Stimulated activated CD8-positive, alpha-beta memory T cell treated with anti-CD3 and anti-CD28 coated beads, Interleukin-4, amount 100 ng/mL, for 48 hours (primary cell): ENCODE data around the gene CRACR2B.
A peak's percentile ranks its signal among the peaks of the same experiment; 100 is the strongest.

Experiments used
- DNase-seq: peaks from one replicate; pipeline ENCODE4 v3.0.0-alpha.2; 2020

CRACR2B gene

DNA sequence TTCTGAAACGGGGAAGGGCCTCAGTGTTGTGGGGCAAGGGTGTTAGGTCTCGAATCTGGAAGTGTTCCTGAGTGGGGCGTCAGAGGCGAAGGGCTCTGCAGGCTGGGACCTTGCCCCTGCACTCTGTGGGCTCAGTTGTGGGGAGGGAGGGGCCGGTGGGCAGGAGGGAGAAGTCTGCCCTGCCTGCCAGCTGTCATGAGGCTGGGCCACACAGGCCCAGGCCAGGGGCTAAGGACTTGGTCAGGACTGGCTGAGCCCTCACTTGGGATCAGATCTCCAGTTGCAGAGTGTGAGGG lies at the start of gene CRACR2B:
CRACR2B (plus strand) TSS at position 23 of the 296 bp plus-strand sequence. CDS start 689 bp downstream, outside the sequence.
- no peak for DNase-seq

DNA sequence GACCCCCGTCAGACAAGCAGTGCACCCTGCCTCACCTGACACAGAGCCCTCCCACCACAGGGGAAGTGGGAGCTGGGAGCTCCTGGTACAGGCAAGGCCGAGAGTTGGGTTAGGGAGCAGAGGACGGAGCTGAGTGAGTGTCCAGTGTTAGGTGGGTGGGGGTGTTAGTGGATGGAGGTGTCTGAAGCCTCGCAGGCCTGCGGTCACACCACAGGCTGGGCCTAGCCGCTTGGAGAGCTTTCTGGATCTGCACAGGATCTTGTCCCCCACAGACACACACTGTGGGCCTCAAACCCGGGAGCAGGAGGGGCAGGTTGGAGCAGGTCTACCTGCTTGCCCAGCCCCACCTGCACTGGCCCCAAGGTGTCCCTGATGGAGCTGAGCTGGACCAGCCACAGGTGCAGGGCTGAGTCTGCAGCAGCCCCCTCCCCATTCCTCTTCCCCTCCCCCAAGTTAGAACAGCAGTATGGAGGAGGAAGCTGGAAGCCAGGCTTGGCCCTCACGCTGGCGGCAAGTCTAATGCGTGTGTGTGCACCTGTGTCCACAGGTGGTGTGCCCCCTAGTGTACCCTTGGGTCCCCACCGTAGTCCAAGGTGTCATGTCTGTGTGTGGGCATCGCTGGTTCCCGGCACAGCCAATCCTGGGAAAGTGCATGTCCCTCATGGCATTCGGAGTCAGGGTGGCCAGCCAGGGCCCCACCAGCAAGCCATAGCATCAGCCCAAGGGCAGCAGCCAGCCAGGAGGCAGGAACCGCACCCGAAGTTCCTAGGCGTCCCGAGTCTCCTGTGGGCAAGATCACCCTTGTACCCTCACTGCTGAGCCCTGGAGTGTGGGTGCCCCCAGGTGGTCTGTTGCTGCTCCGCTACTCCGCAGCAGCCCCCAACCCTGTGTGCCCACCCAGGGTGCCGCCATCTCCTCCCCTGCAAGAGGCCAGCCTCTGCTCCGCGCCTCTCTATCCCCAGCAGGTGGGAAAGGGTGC lies 48.5 kb upstream of the CRACR2B start:
- no peak for DNase-seq

DNA sequence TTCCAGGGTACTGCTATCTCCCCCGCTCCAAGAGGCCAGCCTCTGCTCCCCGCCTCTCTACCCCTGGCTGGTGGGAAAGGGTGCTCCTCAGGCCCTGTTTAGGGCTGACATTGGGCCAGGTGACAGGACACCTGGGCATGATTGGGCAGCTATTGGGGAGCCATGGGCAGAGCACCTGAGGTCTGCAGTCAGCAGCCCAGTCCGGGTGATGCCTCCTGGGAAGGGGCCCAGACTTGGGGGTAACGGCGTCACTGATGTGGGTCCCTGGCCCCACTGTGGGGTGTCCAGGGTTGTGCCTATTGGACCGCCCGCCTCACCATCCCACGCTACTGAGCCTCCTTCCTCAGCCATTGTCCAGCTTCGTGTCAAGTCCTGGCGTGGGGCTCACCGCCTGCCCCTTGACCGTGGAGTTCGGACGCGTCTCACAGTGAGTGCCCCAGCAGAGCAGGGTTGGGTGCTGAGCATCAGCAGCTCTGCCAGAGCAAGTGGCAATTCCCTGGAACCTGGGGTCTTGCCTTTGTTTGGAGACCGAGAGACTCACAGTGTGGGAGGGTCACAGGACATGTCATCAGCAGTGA lies 47.7 kb upstream of the CRACR2B start:
- no peak for DNase-seq

DNA sequence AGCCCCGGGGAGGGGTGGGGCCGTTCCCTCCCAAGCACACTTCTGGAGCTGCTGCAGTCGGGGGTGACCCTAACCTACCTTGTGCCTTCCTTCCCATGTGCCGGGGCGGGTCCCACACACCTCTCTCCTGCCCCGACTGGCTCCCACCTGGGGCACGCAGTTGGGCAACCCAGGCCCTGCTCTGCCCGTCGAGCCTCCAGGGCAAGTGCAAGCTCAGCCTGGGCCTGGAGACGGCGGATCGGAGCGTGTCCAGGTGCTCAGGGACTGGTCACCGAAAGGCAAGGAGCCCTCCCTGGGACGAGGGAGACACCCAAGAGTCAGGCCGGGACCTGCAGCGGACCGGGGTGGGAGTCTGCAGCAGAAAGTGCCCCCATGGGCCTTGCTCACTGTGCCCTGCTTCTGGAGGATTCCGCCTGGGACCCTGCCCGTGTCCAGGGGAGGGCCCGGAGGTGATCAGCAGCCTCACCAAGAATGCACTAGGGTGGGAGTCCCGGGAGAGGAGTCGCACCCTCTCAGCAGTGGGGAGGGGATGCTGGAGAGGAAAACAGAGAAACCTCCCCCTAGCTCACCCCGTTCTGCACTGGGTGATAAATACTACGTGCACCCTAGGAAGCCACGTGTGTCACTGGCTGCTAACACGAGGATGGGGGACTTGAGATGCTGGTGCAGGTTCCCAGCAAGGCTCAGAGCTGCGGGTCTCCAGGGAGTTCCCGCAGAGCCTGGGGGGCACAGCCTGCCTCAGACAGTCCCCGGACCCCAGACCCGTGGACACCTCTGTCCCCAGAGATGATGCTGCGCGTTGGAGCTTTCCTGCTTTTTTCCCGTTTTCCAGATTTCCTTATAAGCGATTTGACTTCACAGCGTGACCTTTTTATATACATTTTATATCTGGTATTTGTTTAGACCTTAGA lies 45.2 kb upstream of the CRACR2B start:
- DNase-seq = no peak

DNA sequence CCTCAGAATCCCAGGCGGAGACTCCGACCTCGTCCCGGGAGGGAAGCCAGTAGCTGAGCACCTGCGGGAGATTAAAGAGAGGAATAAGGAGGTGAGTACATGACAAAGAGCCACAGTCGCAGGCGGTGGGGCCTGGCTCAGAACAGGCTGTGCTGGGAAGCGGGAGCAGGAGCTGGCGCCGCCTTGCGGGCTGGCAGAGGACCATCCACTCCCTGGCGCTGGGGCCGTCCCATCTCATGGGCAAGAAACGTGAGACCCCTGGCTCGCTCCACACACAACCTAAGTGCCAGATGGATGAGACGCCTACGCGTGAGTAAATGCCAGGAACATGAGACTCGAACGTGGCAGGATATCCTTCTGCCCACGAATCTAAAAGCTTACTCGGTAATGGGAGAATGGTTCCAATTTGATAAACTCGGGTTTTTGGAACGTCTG lies 44.1 kb upstream of the CRACR2B start:
- peak; percentile 39 for DNase-seq

DNA sequence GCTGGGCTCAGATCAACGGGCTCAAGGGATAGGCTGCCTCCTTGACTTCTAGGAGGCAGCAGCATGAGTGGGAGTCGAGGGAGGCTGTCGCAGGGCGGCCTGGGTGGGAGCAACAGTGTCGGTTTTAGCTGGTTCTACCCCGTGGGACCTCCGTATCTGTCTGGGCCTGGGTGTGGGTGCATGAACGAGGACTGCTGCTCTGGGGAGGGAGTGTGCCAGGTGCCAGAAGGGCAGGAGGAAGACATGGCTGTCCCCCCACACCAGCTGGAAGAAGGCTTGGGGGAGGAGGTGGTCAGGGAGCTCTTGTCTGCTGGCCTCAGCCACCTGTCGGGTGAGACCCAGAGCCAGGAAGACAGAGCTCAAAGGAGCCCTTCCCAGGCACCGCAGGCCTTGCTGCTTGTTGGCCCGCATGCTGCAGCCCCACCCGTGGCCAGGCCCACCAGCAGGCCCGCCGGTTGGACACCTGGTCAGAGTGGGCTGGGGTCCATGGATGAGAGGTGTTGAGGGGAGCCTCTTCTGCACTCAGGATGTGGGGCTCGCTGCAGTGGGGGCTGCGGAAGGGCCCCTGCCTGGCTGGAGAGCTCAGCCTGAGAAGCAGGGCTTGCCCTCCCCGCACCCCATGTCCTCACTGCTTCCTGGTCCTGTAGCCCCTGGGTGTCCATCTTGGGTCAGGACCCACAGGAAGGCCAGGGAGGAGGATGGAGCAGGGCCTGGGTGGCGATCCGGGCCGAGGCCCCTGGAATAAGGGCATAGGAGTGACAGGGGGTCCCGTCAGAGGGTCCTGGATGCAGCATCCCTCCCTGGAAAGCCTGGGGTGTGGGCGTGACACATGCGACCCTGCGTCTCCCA lies 41.3 kb upstream of the CRACR2B start:
- no peak for DNase-seq

DNA sequence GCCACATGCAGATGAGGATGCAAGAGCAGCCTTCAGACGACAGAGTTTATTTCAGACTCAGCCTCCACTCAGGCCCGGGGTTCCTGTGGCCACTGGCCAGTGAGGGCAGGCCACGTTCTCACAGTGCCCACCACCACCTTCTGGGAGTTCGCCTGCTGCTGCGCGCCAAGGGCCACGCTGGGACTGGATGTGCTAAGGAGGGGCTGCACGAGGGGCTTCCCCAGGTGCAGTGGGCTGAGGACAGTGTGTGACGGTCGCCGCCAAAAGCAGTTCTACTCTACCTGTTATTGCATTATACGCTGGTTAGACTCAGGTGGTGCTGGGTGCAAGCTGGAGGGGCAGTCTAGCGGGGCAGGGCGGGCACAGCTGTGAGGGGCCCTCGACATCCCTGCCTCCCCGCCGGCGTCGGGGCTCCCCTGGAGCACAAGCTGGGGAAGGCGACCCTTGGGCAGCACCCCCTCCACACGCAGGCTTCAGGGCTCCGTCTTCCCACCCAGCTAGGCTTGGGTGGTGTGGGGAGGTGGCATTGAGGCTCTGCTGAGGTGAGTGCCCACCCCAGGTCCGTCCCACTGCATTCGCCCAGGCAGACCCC lies 40.5 kb upstream of the CRACR2B start:
- no peak for DNase-seq

DNA sequence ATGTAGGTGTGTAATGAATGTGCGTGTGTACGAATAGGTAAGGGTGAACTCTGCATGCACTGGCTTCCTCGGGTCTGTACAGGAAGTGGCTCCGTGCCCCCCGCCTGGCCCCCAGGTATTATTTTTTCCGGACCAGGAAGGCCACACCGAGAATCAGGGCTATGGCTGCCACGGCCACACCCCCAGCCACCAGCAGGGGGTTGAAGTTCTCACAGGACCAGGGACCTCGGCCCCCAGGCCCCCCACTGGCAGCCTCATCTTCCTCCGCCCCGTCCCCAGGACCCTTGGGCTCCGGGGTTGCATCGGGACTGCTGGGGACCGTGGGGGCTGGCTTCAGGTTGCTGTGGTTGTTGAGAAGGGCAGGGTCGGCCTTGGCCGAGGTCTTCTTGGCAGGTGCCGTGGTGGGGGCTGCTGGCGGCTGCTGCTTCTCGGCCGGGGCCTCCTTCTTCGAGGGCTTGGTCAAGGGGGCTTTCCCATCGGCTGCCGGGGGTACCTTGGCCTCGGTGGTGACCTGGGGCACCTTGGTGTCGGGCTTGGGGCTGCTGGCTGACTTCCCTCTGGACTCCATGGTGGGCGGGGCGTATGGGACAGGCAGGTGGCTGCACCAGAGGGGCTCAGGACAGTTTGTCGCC lies 39.6 kb upstream of the CRACR2B start:
- no peak for DNase-seq

DNA sequence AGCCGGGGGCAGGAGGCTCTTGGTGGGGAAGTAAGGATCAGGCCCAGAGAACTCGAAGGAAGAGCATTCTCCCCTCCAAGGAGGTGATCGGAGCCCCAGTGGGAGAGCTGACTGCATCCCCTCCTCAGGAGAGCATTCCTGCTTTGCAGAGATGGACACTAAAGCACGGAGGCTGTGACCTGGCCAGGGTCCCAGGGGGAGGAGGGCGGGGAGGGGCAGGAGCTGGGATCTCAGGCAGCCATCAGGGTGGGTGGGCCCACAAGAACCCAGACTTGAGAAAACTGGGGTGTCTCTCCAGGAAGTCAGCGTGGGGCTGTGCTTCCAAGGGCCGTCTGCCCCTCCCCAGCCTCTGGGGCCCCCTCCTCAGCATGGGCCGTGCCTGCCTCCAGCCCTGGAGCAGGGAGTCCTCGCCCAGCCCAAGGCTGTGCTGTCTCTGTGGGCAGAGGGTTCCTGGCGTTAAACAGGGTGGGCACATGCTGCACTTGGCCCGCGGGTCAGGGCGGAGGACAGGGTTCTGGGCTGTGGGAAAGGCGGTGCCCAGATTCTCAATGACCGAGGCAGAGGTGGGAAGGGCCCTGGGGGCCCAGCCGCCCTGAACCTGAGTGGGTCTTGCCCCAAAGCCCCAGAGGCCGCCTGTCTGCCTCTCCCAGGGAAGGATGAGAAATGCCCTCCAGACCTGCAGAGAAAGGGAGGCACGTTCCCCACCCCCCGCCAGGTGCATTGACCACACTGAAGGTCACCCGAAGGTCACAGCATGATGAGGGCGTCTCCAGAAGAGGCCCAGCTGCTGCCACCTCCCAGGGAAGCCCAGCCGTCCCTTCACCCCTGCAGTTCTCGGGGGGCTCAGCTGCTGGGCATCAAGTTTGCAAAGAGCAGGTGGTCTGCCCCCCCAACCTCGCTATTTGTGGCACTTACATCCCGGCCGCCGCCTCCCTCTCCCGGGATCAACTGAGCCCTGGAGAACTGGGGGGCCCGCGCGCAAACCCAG lies 38.5 kb upstream of the CRACR2B start:
- DNase-seq = no peak

DNA sequence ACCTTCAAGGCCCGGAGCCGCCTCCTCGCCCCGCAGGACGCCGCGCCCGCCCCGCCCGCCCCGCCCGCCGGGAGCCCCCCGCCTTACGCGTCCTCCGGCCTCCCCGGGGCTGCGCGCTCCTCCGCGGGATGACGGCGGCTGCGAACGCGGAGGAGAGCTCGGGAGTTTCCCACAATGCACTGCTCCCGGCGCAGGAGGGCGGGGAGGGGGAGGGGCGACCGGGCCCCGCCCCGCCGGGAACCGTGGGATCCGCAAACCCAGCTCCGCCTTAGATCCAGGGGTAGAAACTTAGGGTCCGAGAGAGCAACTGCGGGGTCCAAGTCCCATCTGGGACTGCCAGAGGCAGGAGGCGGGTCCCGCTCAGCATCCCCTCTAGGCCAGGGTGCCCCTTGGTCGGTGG lies 37.8 kb upstream of the CRACR2B start, which contains the start of gene CEND1:
CEND1 (minus strand) TSS at position 148 of the 400 bp plus-strand sequence. CDS start 1,514 bp downstream, outside the sequence.
- peak; percentile 78 for DNase-seq

DNA sequence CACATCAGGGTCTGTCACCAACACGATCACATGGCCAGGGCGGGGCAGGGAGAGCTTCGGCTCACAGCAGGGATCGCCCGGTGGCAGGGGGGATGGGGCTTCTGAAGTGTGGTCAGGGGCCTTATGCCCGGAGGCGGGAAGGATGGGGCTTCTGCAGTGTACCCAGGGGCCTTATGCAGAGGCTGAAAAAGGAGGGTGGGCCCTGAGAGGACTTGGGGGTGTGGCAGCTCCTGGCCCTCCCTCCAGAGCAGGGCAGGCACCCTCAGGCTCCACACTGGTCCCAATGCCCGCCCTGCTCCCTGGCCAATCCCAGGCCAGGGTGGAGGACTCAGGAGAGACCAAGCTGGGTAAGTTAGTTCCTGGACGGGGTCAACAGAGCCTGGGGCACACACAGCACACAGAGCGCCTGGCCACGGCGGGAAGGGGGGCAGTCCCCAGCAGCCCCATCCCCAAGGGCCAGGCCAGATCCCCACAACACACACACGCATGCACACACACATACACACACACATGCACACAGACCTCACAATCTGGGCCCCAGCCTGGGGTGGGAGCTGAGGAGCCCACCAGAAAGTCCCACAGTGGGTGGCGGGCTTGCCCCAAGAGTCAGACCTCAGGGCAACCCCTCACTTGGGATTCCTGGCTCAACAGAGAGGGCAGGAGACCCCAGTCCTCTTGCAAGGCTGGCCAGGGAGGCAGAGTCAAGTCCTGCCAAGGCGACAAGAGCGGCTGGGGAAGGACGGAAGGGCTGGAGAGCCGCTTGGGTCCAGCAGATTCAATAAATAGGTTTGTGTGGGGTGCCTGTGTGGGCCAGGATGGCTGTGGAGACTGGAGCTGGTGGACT lies 36.8 kb upstream of the CRACR2B start:
- no peak for DNase-seq

DNA sequence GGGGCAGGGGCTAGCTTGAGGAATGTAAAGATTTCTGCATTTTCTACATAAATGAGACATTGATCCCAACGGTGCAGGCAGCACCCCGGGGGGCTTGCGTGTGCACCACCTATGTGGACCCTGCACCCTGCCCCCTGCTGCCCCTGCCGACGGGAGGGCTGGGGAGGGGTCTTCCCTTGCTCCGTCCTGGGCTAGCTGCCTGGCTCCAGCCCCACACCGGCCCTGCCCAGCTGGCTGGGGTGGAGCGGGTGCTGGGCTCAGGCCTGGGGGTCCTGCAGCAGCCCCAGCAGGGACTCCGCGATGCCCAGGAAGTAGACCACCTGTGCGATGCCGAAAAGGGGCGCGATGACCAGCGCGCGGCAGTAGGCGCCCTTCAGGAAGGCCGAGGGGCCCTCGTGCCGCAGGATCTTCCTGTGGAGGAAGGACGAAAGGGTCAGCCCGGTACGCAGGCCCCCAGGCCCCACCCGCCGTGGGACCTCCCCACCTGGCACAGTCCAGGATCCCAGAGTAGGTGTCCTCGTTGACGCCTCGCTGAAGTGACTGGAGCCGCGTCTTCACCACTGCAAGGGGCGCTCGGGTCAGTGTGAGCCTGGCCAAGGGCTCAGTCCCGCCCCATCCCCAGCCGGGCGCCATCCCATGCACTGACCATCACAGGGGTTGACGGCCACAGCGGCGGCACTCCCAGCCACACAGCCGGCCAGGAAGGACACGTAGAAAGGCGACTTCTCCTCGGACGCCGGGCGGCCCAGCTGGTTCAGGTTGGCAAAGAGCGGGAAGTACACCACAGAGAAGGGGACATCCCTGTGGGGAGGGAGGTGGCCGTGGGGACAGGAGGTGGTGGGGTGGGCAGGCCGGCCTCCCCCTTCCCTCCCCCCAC lies 35.8 kb upstream of the CRACR2B start:
- DNase-seq = no peak

DNA sequence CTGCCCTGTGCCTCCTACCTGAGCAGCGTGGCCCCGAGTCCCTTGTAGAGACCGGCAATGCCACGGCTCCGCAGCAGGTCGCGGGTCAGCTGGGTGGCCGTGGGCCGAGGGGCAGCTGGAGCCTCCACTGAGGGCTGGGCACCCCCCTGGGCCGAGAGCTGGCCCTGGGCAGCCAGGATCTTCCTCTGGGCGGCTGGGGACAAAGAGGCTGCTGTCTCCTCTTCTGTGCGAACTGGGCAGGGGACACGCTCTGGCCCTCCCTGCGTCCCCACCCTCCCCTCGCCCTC lies 35.2 kb upstream of the CRACR2B start:
- DNase-seq = no peak

DNA sequence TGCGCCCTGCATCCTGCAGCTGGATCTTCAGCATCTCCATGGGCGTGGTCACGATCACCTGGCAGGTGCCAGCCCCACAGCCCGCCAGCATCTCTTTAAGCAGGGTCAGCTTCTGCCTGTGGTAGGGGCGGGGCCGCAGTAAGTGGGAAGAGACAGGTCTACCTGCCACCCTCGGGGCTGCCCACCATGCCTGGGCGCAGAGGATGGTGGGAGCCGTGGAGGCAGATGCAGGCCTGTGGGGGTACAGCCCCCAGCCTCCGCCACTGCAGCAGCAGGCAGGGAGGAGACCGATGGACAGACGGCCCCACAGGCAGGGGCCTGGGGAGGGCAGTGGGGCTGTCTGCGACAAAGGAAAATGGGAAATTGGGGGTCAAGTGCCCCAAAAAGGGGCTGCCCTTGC lies 34.8 kb upstream of the CRACR2B start:
- no peak for DNase-seq

DNA sequence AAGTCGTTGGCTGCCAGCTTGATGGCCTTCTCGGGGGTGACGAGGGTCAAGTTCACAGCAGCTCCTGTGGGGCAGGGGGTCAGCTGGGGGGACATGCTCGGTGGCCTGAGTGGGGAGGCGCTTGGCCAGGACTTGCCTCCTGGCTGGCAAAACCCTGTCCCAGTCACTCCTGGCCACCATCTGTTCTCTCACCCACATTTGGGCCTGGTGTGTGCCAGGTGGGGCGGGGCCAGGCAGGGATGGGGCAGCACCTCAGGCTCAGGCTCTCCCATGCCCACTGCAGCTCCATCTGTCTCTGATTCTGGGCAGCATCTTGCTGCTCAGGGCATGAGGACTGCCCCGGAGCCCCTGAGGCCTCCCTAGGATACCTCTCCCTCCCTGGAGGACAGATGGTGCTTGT lies 34.2 kb upstream of the CRACR2B start:
- no peak for DNase-seq

DNA sequence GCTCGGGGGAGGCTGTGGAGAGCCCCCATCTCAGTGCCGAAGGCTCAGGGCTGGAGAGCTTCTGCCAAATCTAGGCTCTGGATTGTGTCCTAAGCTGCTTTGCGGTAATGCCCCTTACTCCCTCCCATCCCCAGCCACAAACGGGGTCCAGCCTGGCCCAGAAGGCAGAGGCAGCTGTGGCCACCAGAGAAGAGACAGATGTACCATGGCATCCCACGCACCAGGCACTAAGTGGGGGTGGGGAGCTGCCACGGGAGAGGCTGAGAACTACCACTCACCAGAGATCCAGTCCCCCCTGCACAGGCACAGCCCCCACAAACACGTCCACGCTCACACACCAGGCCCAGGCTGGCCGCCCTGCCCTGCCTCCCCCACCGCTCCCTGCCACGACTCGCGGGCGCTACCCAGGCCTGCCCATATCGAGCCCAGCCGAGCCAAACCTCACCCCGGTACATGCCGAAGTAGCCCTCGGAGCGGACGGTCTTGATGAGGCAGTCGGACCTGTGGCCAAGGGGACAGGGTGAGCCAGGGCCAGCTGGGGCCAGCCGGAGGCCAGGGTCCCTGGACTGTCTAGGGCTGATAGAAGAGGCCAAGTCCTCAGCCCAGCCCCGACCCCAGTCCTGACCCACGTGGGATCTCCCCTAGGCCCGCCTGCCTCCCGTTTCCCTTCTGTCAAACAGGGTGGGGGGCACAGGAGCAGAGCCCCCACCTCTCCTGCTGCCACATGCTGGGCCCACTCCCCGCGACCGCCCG lies 33.5 kb upstream of the CRACR2B start:
- no peak for DNase-seq
